Stimulated activated CD4-positive, alpha-beta T cell treated with anti-CD3 and anti-CD28 coated beads, Interleukin-15, amount 100 ng/mL, for 24 hours (primary cell): ENCODE results near the gene PPP2R2D.

Experiments used
- DNase-seq: peaks from one replicate; pipeline ENCODE4 v3.0.0-alpha.2; 2020

The PPP2R2D gene

DNA sequence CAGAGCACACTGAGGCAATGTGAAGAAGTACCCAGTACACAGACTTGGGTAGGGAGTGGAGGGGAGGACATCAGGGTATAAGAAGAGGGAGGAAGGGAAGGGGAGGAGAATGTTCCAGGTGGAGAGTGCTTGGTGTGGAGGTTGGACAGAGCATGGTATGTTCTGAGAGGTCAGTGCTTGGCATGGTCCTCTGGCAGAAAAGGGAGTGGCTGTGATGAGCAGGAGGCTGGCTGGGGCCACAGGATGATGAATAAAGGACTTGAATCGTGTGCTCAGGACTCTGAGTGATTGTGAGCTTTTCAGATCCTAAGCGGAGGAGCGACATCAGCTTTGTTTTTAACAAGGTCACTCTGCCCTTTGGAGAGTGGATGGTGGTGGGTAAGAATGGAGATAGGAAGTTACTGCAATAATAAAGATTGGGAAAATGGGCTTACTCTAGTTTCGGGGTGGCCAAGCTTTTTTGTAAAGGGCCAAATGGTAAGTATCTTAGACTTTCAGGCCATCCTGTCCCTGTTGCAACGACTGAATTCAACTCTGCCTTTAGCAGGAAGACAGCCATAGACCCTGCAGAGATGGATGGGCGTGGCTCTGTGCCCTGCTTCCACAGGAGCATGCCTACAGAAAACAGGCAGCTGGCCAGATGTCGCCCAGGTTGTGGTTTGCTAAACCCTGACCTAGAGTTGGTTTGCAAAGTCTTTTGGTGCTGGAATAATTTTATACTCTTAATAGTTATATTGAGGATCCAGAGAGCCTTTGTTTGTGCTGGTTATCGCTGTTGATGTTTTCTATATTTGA is 8.4 kb downstream of the PPP2R2D start:
- DNase-seq, result no peak

DNA sequence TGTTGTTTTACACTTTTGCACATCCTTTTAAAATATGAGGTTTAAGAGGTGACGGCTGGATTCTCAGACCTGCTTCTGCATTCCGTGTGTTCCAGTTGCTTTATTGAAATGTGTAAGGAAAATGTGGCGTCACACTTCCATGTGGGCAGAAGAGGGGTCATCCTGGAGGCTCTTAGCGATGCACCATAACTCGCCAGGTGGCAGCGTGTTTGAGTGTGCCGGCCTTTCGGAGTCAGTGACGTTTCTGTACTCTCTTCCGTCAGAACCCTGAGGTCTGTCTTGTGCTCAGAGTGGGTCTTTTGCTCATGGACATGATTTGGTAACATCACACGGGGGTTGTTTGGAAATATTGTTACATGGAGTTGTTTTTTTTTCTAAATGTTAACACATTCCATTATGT is 9.1 kb downstream of the PPP2R2D start:
- DNase-seq, result no peak

DNA sequence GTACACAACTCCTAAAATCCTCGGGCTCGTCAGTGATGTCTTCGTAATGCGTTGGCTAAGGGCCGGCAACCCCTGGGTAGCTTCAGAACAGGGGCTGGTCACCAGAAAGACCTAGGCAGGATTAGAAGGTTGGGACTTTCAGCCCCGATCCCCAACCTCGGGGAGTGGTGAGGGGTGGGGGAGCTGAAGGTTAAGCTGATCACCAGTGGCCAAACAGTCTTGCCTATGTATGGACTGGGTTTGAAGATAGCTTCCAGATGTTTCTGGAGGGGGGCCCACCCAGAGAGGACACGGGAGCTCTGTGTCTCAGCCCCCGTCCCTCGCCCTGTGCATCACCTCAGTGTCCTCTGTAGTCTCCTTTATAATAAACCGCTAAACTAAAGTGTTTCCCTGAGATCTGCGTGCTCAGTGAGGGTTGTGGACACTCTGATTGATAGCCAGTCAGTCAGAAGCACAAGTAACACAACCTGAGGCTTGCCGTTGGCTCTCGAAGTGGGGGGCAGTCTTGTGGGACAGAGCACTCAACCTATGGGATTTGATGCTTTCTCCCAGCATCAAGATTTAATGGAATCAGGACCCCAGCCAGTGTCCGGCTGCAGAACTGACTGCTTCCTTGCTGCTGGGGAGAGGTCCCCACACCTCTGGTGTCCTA is 10.0 kb downstream of the PPP2R2D start:
- no peak for DNase-seq

DNA sequence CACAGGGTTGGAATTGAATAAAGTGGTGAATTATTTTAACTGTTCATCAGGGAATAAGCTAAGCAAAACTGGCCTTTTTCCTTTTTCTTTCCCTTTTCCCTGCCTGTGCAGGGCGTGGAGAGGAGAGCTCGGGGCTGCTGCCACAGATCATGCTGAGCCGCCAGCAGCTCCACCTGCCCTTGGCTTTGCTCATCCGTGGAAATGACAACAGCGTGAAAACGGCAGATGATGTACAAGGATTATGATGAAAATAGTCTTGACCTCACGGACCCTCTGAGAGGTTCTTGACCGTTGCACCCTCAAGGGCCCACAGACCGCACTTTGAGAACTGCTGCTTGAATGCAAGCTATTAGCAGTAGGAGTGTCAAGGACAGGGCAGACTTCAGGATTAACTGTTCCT is 10.6 kb downstream of the PPP2R2D start:
- no peak for DNase-seq

DNA sequence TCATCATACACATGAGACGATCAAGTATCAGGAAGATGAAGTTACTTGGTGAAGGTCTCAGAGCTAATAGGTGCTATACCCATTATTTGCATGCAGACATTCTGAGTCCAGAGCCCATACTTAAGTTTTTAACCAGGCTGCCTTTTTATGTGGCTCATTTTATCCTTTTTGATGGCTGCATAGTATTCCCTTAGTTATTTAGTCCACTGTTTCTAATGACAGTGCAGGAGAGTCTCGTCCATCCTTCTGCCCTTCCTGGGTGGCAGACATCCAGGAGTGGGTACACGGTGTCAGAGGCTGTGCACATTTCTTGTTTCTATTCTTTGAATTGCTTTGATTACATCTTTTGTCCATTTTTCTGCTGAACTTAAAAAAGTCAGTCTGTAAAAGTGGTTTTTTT is 11.8 kb downstream of the PPP2R2D start:
- no peak for DNase-seq

DNA sequence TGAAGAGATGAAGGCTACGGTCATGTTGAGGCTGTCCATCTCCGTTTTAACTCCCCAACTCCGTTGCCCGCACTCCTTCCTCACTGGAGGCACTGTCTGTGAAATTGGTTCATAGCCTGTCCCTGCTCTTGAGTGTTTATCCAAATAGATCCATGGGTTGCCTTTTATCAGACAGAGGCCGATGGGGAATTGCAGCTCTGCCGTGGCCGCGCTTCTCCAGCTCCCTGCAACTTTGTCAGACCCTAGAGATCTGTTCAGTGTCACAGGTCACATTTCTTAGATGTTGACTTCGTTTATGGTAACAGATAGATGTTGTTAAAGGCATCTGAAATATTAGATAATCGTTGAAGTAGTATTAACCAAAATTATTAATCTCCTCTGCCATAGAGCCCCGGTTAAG is 14.7 kb downstream of the PPP2R2D start:
- no peak for DNase-seq

DNA sequence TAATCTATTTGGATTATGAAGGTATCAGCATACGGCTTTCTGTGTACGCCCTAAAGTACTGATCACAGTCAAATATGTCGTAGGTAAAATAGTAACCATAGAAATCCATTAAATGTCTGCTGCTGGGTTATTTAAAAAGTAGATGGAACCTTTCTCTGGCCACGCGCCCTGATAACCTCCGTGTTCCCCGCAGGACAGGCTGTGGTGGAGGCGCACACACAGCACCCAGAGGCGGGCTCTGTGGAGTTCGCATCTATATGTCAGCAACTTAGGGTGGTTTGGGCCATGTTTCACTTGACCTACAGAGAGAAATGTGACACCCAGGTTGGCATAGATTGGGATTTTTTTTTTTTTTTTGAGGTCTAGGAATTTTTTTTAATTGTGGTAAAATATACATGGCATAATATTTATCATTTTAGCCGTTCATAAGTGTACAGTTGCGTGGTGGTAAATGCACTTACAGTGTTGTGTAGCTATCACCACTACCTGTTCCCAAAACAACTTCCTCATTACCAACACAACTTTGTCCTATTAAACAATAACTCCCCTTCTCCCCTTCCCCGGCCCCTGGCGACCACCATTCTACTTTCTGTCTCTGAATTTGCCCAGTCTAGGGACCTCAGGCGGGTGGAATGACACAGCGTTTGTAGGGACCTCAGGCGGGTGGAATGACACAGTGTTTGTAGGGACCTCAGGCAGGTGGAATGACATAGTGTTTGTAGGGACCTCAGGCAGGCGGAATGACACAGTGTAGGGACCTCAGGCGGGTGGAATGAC is 15.4 kb downstream of the PPP2R2D start:
- no peak for DNase-seq

DNA sequence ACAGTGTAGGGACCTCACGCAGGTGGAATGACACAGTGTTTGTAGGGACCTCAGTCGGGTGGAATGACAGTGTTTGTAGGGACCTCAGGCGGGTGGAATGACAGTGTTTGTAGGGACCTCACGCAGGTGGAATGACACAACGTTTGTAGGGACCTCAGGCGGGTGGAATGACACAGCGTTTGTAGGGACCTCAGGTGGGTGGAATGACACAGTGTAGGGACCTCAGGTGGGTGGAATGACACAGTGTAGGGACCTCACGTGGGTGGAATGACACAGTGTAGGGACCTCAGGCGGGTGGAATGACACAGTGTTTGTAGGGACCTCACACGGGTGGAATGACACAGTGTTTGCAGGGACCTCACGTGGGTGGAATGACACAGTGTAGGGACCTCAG is 16.0 kb downstream of the PPP2R2D start:
- peak; percentile 38 for DNase-seq

DNA sequence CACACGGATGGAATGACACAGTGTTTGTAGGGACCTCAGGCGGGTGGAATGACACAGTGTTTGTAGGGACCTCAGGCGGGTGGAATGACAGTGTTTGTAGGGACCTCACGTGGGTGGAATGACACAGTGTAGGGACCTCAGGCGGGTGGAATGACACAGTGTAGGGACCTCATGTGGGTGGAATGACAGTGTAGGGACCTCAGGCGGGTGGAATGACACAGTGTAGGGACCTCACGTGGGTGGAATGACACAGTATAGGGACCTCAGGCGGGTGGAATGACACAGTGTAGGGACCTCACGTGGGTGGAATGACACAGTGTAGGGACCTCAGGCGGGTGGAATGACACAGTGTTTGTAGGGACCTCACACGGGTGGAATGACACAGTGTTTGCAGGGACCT is 16.7 kb downstream of the PPP2R2D start:
- DNase-seq, result peak; percentile 37

DNA sequence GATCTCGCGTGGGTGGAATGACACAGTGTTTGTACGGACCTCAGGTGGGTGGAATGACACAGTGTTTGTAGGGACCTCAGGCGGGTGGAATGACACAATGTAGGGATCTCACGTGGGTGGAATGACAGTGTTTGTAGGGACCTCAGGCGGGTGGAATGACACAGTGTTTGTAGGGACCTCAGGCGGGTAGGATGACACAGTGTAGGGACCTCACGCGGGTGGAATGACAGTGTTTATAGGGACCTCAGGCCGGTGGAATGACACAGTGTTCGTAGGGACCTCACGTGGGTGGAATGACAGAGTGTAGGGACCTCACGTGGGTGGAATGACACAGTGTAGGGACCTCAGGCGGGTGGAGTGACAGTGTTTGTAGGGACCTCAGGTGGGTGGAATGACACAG is 18.7 kb downstream of the PPP2R2D start:
- DNase-seq, result peak; percentile 27

DNA sequence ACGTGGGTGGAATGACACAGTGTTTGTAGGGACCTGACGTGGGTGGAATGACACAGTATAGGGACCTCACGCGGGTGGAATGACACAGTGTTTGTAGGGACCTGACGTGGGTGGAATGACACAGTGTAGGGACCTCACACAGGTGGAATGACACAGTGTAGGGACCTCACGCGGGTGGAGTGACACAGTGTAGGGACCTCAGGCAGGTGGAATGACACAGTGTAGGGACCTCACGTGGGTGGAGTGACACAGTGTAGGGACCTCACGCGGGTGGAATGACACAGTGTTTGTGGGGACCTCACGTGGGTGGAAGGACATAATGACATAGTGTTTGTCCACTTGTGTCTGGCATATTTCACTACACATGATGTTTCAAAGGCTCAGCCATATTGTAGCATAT is 19.3 kb downstream of the PPP2R2D start:
- peak; percentile 43 for DNase-seq

DNA sequence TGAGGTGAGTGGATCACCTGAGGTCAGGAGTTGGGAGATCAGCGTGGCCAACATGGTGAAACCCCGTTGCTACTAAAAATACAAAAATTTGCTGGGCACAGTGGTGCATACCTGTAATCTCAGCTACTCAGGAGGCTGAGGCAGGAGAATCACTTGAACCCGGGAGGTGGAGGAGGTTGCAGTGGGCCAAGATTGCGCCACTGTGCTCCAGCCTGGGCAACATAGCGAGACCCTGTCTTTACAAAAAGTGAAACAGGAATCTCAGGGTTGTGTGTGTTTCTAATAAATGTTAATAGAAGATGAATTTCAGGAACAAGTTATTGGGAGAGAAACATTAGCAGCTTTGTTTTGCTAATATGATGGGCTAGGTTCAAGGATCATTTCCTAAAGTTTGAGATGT is 19.9 kb downstream of the PPP2R2D start:
- DNase-seq, result no peak

DNA sequence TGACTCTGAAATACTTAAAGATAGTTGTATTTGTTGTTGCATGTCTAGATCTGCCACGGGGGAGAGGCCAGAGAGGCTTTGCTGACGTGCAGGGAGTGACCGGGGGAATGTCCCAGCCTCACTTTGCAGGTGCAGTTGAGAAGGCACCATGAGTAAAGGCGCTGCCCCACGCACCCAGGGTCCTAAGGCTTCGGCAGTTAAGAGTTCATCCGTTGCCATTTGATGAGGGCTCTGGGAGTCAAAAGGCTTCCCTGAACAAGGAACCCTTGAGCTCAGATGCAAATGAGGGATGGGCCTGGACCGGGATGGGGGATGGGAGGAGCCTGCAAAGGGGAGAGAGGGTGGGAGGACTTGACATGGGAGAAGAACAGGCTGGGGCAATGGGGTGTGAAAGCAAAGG is 20.4 kb downstream of the PPP2R2D start:
- DNase-seq, result no peak

DNA sequence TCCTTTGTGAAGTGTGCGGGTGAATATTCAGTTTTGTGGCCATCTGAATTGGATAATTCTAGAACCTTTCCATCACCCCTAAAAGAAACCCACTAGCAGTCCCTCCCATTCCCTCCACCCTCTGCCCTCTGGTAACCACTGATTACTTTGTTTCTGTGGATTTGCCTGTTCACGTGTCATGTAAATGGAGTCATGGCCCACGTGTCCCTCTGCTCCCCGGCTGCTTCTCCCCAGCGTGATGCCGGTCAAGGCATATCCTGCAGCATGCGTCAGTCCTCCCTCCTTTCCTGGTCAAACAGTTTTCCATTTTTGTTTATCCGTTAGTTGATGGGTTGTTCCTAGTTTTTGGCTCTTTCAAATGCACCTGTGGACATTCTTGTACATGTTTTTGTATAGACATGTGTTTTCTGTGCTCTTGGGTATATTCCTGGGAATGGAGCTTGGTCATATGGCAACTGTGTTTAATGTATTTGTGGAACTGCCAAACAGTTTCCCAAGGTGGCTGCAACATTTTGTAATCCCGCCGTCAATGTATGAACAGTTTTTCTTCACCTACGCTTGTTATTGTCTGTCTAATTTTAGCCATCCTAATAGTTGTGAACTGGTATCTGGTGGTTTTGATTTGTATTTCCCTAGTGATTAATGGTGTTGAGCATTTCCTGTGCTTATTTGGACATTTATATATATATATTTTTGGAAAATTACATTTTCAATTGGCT is 22.4 kb downstream of the PPP2R2D start:
- DNase-seq, result no peak

DNA sequence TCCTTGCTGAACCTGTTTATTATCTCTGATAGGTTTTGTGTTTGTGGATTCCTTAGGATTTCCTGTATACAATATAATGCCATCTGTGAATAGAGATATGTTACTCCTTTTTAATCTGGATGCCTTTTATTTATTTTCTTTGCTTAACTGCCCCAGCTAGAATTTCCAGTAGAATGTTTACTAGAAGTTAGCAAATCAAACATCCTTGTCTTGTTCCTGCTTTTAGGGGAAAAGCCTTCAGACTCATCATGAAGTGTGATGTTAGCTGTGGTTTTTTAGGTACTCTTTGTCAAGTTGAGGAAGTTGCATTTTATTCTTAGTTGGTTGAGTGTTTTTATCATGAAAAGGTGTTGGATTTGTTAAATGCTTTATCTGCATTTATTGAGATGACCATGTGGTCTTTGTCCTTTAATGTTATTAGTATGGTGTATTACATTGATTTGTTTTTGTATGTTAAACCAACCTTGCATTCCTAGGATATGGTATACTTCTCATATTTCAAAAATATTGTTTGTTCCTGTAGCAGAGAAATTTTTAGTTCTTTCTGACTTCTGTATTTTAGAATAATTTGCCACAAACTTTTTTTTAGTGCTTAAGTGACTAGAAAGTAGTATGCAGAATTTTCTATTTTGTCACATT is 24.3 kb downstream of the PPP2R2D start:
- no peak for DNase-seq

DNA sequence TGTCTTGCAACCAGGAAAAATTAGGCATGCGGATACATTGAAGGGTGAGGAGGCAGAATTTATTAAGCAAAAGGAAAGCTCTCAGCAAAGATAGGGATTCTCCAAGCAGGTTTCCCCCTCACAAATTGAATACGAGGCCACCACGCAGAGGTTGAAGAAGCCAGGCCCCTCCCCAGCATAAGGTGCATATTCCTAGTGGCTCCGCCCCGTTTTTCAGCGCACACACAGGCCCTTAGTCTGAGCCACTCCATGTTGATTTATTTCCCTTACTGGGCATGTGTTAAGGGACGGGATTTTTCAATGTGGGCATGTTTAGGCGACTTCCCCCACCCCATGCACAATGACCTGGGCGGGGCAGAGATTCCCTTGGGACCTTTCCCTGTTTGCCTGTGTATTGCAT is 24.9 kb downstream of the PPP2R2D start:
- no peak for DNase-seq

DNA sequence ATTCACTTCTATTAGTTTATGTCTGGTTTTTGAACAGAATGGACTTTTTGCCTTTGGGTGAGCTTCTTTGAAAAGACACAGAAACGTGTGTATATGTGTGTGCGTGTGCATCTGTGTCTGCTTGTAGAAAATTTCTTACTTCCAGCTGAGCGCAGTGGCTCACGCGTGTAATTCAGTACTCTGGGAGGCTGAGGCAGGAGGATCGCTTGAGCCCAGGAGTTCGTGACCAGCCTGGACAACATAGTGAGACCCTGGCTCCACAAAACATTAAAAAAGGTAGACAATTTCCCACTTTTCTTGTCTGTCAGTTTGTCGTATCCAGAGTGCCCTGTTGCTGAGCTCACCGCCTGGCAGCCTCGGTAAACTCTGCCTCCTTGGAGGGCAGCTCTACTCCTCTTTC is 25.4 kb downstream of the PPP2R2D start:
- DNase-seq, result no peak

DNA sequence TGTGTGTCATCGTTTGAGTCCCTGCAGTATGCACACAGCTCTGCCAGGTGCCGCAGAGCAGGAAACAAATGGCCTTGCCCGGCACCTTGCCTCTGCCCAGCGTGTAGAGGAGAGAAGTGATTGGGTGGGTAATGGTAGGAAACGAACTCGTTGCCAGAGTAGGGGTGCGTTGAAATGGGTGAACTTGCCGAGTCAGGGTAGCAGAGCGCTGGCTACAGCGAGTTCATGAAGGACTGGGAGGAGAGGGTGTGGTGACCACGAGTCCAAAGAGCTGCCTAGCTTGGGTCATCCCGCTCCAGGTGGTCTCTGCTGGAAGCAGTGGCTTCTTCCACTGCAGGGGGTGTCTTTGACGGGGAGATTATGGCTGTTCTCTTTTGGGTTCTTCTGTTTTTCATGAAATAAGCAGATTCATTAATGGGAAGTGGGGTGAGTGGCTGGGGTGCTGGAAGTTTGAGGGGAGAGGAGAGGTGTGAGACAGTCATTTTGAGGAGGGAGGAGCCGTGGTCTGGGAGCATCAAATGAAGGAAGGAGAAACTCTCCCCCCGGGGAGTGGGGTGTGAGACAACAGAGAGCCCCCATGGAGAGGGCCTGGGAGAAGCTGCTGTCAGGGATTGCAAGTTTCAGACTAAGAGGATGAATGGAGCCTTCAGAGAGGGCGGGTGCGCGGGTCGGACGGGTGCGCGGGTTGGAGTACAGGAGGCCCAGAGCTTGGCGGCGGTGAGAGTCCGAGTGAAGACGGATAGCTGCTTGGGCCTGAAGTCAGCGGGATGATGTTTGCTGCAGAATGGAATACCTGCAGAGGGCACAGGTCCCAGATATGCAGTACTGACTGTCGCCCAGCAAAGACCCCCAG is 26.2 kb downstream of the PPP2R2D start:
- DNase-seq, result no peak

DNA sequence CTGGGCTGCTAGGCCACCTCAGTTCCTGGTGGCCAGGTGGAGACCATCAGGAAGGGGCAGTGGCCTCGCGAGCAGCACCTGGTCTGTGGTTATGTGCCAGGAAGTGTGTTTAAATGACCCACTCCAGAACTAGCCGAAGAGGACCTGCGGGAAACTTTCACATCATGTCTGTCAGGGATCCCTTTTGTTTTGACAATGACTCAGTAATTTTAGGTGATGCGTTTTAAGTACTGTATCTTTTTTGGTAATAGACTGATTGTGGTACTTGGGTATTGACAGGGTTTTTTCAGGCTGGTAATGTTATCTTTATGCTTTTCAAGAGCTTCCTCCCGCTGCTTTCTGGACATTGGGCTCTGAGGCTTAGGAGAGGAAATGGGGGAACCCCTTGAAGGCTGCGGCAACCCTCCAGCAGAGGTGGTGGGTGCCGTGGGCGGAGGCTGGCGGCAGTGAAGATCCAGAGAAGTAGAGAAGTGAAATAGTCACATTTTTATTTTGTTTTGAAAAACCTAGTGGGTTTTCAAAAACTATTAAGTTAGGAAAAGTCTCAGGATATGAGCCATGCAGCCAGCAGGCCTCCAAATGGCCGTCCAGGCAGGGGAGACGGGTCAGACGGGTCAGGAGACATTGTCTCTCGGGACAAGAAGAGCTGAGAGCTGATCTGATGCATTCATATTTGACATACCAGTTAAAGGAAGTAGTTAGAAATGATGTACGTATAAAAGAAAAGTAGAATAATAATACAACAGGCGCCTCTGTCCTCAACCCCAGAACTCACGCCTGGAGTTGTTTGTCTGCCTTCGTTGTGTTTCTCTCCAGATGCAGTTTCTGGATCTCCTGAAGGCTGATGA is 27.7 kb downstream of the PPP2R2D start:
- DNase-seq, result peak; percentile 79

DNA sequence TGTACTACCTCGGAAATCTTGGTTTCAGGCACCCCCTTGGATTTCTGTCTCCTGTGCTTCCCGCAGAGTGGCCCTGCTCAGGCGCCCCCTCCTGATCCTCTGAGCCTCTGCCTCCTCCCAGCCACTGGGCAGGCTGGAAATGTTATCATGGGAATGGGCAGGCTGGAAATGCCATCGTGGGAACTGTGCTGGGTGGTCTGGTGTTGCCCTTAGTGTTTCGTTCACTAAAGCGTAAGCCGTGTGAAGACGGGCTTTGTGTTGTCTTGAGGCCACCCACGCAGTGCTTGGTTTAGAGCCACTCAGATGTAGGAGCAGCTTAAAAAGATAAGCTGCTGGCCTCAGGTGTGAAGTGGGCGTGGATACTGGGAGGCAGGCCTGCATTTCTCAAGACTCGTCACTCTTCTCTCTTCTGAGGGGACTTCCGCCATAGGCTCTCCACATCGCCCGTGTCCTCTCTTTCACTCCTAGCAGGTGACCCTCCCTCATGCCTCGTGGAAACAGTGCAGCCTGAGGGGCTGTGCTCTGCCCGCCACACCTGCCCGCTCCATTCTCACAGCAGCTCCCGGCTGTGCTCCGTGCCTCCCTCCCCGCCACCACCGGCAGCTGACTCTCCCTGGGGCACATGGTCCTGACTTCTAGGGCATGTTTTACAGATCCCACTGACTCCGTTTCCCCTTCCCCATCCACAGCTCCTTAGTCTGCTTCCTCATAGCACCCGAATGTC is 28.5 kb downstream of the PPP2R2D start:
- no peak for DNase-seq
